ENCODE data around the gene FLT3.

Gene FLT3

GRCh38 chr13:28001049-28001448 lies 99.3 kb downstream of the FLT3 start:
- no peak for DNase-seq

DNA sequence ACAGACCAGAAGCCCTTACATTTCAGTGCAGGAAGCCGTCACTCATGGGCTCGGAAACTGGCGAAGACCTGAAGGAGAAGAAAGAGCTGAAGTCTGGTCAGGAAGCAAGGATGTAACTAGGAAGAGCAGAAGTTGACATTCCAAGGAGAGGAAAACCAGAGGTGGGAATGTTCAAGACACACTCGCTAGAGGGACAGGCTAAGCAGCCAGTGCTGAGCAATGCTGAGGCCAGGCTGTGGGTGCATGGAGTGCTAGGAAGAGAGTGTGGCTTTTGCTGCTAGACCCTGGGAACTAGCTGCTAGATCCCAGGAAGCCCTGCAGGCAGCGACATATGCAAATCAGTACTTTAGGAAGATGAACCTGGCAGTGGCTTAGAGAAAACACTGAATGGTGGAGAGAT lies 99.8 kb downstream of the FLT3 start:
- no peak for DNase-seq

GRCh38 chr13:27997904-27998522 lies 102.4 kb downstream of the FLT3 start:
- DNase-seq, result no peak

GRCh38 chr13:27991881-27992280 lies 108.5 kb downstream of the FLT3 start:
- no peak for DNase-seq

DNA sequence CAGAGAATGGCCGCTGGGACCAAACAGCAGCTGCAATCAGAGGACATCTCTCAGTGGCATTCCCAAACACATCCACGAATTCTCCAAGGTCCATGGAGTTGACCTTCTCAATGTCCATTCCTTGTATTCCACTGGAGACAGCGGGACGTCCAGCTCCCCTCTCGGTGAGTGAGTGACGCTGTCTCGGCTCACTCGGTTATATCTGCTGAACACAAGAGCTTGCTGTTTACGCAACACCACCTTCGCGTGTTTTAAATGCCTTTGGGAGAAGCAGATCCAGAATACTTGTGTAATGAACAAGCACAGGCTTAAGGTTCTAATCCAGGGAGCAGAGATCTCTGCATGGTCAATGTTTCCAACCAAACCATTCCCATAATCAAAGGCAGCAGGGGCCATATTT lies 111.9 kb downstream of the FLT3 start, which contains the start of gene URAD:
TSS of gene URAD (minus strand) at position 174 of the 400 bp plus-strand sequence. CDS start at position 118, 56 bp downstream.
- no peak for DNase-seq

DNA sequence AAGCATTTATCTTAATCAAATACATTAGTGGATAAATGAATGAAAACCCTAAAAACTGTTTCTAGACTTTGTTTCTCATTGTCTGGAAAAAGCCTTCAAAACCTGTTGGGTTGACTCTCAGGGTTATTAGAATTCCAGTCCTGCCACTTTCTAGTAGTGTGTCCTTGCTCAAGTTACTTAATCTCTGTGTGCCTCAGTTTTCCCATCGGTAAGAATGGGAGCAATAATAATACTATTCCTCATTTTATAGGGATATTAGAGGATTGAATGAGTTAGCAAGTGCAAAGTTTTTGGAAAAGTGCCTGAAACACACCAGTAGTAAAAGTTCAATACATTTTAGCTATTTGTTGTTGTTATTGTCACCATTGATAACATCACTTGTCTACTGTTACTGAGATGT lies 114.8 kb downstream of the FLT3 start:
- DNase-seq, result no peak

DNA sequence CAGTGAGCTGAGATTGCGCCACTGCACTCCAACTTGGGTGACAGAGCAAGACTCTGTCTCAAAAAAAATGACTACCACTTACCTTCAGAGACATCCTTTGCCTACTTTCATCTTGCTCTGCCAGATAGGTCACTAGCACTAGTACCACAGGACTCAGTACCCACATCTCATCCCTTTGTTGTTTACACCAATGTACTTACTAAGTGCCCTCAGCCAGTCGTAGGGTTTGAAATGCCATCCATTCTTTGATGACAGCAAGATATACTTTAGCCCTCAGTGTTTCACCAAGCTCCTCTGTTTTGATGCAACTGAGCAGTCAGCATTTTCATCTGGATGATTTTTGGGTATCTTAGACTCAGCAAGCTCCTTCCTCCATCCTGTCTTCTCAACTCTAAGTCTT lies 118.0 kb downstream of the FLT3 start:
- DNase-seq, result no peak

DNA sequence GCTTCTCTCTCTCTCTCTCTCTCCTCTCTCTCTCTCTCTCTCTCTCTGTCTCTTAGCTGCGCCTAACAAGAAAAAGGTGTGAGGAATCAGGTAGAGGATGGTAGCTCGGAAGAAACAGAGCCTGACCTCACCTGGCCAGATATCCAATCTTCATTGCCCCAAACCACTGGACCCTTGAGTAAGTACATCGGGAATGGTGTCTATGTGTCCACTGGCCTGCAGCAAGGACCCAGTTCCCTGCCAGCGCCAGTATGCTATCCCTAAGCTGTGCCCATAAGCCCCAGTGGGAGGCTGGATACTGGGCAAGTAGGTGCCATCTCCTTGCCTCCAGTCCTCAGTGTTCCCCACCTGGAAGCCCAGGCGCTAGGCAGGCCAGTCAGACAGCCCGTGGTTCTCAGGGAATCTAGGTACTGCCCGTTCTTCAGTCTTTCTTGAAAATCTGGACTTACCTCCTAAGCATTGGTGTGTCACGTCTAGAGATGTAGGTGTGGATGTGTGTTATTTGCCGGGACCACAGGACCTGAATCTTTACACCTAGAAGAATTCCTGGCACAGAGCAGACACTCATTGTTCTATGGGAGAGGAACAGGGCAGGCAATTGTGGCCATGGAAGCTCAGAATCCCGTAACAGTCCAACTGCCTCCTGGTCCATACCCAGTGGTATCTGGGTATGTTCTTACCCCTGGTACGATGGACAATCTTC lies 119.2 kb downstream of the FLT3 start:
- no peak for DNase-seq

DNA sequence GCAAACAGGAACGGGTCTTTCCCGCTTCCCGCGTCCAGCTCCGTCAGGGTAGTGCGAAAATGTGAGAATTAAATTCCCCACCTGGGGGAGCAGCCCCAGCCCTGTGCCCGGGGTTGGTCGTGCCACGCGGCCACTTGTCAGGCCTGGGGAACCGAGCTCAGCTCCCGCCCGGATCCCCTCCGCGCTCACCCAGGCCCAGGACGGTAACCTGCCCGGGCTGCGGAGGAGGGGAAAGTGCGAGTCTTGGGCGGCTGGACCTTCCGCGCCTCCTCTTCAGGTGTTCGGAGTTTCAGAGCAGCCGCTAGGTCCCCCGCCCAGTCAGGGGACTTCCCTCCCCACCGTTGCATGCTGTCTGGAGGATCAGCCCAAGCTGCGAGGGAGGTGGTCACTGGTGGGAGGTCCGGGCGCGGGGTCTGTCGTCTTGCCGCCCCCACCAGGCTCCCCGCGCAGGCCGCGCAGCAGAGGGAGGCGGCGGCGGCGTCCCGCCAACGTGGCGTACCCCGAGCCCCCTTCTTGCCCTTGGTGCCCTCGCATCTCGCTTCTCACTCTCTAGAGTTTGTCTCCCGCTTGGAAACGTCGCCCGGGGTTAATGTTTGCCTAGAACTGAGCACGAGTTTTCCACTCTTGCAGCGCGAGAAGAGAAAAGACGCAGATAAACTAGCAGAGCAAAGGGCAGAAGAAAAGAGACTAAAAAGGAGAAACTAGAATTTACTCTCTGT lies 119.9 kb downstream of the FLT3 start:
- no peak for DNase-seq

DNA sequence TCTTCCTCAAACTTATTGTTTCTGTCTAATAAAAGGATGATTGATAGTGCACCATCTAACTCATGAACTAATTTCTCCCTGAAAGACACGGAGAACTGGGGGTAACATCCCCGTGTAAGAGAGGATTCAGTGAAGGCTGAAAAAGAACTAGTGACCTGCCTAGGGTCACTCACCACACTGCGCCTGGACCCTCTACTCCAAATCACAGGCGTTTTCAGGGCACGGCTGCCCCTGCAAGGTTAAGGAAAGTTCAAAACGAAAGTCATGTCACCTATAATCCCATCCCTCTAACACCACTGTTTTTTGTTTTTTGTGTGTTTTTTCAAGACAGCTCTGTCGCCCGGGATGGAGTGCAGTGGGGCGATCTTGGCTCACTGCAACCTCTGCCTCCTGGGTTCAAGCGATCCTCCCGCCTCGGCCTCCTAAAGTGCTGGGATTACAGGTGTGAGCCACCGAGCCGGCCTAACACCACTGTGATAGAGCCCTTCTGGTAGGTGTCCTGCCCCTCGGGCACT lies 120.6 kb downstream of the FLT3 start:
- DNase-seq, result no peak

- DNase-seq, result no peak
Observed at GRCh38 chr13:27979001-27979643, 121.3 kb downstream of the FLT3 start.

GRCh38 chr13:27978301-27978968 lies 121.9 kb downstream of the FLT3 start:
- DNase-seq, result no peak

GRCh38 chr13:27977476-27978300 lies 122.7 kb downstream of the FLT3 start:
- no peak for DNase-seq

DNA sequence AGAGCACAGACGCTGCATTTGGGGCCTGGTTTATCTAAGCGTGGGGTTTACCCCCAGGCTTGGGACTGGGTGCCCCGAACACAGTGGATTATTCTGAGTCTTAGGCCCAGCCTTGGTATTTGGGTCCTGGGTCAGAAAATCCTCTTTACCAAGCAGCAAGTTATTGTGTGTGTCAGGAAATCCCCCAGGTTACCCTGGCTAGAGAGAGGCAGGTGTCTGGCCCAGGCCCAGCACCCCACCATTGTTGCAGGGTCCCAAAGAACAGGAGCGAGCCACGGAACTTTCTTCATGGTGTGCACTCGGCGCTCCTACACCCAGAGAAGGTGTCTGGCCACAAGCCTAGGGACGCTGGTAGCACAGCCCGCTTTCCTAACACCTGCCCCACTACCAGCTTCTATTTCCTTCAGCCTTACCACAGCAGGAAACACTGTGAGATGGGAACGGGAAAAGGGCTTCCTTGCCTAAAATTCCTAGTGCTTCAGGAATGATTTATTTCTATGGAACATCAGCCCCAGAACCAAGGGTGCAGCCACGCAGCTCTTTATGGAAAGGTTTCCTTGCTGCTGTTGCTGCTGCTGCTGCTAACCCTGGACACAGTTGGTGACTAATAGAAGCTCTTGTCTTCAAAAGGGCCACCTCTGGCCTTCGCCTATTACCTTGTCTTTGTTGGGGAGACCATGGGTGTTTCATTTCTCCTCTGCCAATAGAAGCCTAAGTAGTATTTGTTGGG lies 123.8 kb downstream of the FLT3 start:
- DNase-seq, result no peak

DNA sequence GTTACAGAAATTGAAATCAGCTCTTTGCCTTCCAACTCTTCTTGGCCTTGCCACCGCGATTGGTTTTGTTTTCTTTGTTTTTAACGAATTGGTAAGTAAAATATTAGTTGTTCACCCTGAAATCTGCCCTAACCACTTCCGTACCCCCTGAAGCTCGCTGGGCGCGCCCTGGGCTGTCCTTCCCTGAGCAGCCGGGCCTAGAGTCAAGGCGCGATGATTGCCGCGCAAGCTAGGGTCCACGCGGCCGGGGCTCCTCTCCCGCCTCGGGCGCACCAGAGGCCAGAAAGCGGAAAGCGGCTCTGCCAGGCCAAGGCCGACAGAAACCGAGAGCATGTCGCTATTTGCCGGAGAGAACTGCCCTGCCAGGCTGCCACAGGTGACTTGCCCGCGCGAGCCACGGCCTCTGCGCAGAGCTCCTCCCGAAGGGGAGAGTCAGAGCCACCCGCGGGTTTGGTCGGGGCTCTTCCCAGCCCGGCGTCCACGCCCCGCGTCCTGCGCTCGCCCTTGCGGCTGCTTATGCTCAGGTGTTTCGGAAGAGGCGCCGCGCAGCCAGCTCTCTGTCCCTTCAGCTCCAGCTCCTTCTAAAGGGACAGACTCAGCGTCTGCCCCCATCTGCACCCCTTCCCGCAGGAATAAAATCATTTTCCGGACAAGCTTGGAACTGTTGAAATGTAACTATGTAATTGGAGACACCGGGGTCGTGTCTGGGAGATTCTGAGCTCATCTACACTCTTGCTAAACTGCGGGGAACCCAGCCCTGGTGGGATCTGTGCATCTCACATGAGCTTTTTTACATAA lies 124.6 kb downstream of the FLT3 start:
- no peak for DNase-seq

- no peak for DNase-seq
Observed at GRCh38 chr13:27973961-27974662, 126.3 kb downstream of the FLT3 start.

GRCh38 chr13:27973291-27973690 lies 127.1 kb downstream of the FLT3 start:
- no peak for DNase-seq

GRCh38 chr13:27972478-27972820 lies 127.9 kb downstream of the FLT3 start:
- no peak for DNase-seq

DNA sequence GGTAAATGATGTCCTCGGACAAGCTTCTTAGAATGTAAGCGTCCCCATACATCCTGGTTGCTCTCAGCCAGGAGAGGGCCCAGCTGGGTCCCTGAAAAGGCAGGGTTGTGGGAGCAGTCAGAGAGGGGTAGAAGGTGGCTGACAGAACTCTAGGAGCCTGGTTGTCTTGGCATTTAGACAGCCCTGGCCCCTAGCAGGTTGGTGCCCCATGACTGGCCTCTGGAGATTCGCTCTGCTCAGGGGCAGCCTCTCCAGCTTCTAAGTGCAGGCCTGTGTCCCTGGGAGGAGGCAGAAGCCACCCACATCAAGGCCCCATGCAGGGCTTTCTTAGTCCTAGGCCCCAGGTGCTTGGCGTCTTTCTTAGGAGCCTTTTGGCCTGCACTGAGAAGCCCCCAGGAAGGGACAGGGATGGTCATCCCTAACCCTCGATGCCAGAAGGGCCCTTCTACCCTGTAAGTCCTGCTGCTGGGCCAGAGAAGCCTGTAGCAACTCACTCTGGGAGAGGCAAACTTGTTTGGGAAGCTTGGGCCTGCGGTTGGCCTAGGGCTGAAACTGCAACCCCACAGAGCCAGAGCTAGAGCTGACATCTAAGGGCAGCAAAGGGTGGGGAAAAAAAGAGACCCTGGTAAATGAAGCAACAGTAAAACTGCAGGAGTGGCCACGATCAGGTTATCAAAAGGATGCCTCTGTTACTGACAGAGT lies 128.4 kb downstream of the FLT3 start:
- DNase-seq, result no peak
